ENCODE data around the gene ZNF692. TPM values are rescaled to one million over a fixed set of nuclear protein-coding genes. Genes with fewer than 3 reads are reported as not detected.

ZNF692 gene
- total RNA-seq, 2 donors from 2014 or later: 65.0 to 99.7 TPM

- peak; percentile 44 for DNase-seq (ENCODE audit: low spot score)
- intact Hi-C loops (cut with DNase I): loop anchor here (2.0 kb wide), 1 partner anchor 15 kb away; the partner anchor contains the start of gene ZNF692
- no peaks in the 10 kb centered on the region for H3K4me1 ChIP-seq (replicated peaks)
- 3% methylated on average over 23 of the region's 23 CpGs for WGBS
- peak overlapping the region; percentile 51 to 58 for H3K4me3 ChIP-seq
- H3K9me3 ChIP-seq: no peaks in the 10 kb centered on the region
- H3K27ac ChIP-seq: peak overlapping the region; percentile 95 to 96
- H3K27me3 ChIP-seq (replicated peaks; ENCODE audit: insufficient read depth): no peaks in the 10 kb centered on the region
- TF ChIP-seq CTCF (IDR thresholded peaks at IDR 0.05): no peak
- TF ChIP-seq POLR2AphosphoS5 (IDR thresholded peaks at IDR 0.05): peak; percentile 47
- no peak for TF ChIP-seq POLR2A (IDR thresholded peaks at IDR 0.05)
- no peaks in the 10 kb centered on the region for H3K36me3 ChIP-seq
These were observed 15.2 kb upstream of the ZNF692 start for GRCh38 chr1:248873993-248874533.

- Histone ChIP-seq H3K4me3 (peak overlapping the region; percentile 51 to 58), H3K36me3 (no peaks in the 10 kb centered on the region), H3K27ac (peak overlapping the region; percentile 95 to 96), H3K4me1 (replicated peaks) (no peaks in the 10 kb centered on the region), H3K27me3 (replicated peaks; ENCODE audit: insufficient read depth) (no peaks in the 10 kb centered on the region), H3K9me3 (no peaks in the 10 kb centered on the region)
- under 1% methylated on average over 41 of the region's 41 CpGs for WGBS
- peak; percentile 91 for DNase-seq (ENCODE audit: low spot score)
- peak in 1 of 4 experiments; percentile 10 for TF ChIP-seq CTCF (IDR thresholded peaks at IDR 0.05)
- TF ChIP-seq POLR2A (IDR thresholded peaks at IDR 0.05): peak; percentile 37
- TF ChIP-seq POLR2AphosphoS5 (IDR thresholded peaks at IDR 0.05): peak; percentile 68
- intact Hi-C loops (cut with DNase I): loop anchor here (2.0 kb wide), 1 partner anchor 15 kb away; the partner anchor contains the start of gene ZNF692
These were observed 14.6 kb upstream of the ZNF692 start for GRCh38 chr1:248873409-248873992.

- WGBS: 4% methylated on average over 31 of the region's 31 CpGs
- DNase-seq (ENCODE audit: low spot score): peak; percentile 56
- Histone ChIP-seq H3K27me3 (replicated peaks; ENCODE audit: insufficient read depth) (no peaks in the 10 kb centered on the region), H3K4me3 (peak overlapping the region; percentile 51 to 58), H3K27ac (peak overlapping the region; percentile 95 to 96), H3K36me3 (no peaks in the 10 kb centered on the region), H3K9me3 (no peaks in the 10 kb centered on the region), H3K4me1 (replicated peaks) (no peaks in the 10 kb centered on the region)
- intact Hi-C loops (cut with DNase I): loop anchor here (2.0 kb wide), 1 partner anchor 14 kb away; the partner anchor contains the start of gene ZNF692
- peak; percentile 5 for TF ChIP-seq POLR2A (IDR thresholded peaks at IDR 0.05)
- TF ChIP-seq CTCF (IDR thresholded peaks at IDR 0.05): no peak
- TF ChIP-seq POLR2AphosphoS5 (IDR thresholded peaks at IDR 0.05): peak; percentile 10
These were observed 14.0 kb upstream of the ZNF692 start for GRCh38 chr1:248872752-248873408.

GRCh38 chr1:248871837-248872401, 13.0 kb upstream of the ZNF692 start:
- intact Hi-C loops (cut with DNase I): loop anchor here (2.0 kb wide), 1 partner anchor 13 kb away; the partner anchor contains the start of gene ZNF692
- DNase-seq (ENCODE audit: low spot score): no peak
- TF ChIP-seq CTCF (IDR thresholded peaks at IDR 0.05) (no peak), POLR2AphosphoS5 (IDR thresholded peaks at IDR 0.05) (no peak), POLR2A (IDR thresholded peaks at IDR 0.05) (no peak)
- Histone ChIP-seq H3K4me1 (replicated peaks) (no peaks in the 10 kb centered on the region), H3K4me3 (no peak overlapping the region), H3K9me3 (no peaks in the 10 kb centered on the region), H3K27ac (no peak overlapping the region), H3K27me3 (replicated peaks; ENCODE audit: insufficient read depth) (no peaks in the 10 kb centered on the region), H3K36me3 (no peaks in the 10 kb centered on the region)
- WGBS: 99% methylated on average over 3 of the region's 3 CpGs

Data from prostate gland (tissue), 2 donors.